Neural cell (in vitro differentiated cells): Measurements from ENCODE around the gene SLC13A2. TPM values are rescaled to one million over a fixed set of nuclear protein-coding genes. Genes with fewer than 3 reads are reported as not detected.
"Not testable (repeated sequence)": the region's sequence is repeated elsewhere in the genome, so short reads cannot be mapped to it uniquely, and the experiment has no call there.

Source experiments
- H2AFZ ChIP-seq: fragments of 200-600, 300-800 bp; sonication (generic), shearing (Covaris generic); 2 replicates; pipeline ENCODE4 v1.6.0; 2014; ENCODE audit warnings: low read depth, mild to moderate bottlenecking, antibody characterized with exemption, low read length, moderate library complexity
- H3F3A ChIP-seq: fragments of 200-600 bp; shearing (Covaris generic); 2 replicates; pipeline ENCODE4 v1.6.1; 2016; ENCODE audit warnings: mild to moderate bottlenecking, moderate library complexity, mixed read lengths, antibody characterized with exemption, low read length; ENCODE audit not compliant: insufficient read depth, poor library complexity, severe bottlenecking
- H3K27ac ChIP-seq: fragments of 200-600, 300-800 bp; sonication (generic), shearing (Covaris generic); 2 replicates; pipeline ENCODE4 v1.5.1; 2014; ENCODE audit warnings: mild to moderate bottlenecking, low read length, moderate library complexity
- H3K27me3 ChIP-seq: fragments of 300-800, 200-600 bp; sonication (generic), shearing (Covaris generic); 2 replicates; pipeline ENCODE4 v1.6.0; 2014; ENCODE audit warnings: mild to moderate bottlenecking, low read depth, low read length, moderate library complexity; ENCODE audit not compliant: insufficient read depth
- H3K36me3 ChIP-seq: fragments of 300-800, 200-600 bp; sonication (generic), shearing (Covaris generic); 2 replicates; pipeline ENCODE4 v1.5.1; 2014; ENCODE audit warnings: mild to moderate bottlenecking, antibody characterized with exemption, low read length, moderate library complexity; ENCODE audit not compliant: insufficient read depth
- H3K4me2 ChIP-seq: fragments of 300-800, 200-600 bp; sonication (generic), shearing (Covaris generic); 2 replicates; pipeline ENCODE4 v1.6.0; 2014; ENCODE audit warnings: mild to moderate bottlenecking, low read length
- H3K4me3 ChIP-seq: fragments of 300-800, 200-600 bp; sonication (generic), shearing (Covaris generic); 2 replicates; pipeline ENCODE4 v1.5.1; 2014; ENCODE audit warnings: mild to moderate bottlenecking, low read length, moderate library complexity
- H3K79me2 ChIP-seq: fragments of 200-600 bp; shearing (Covaris generic); replicated peaks from 2 replicates; pipeline ENCODE4 v1.6.0; 2014; ENCODE audit warnings: mild to moderate bottlenecking, low read length, moderate library complexity; ENCODE audit not compliant: insufficient read depth
- H3K9ac ChIP-seq: fragments of 300-800, 200-600 bp; sonication (generic), shearing (Covaris generic); 2 replicates; pipeline ENCODE4 v1.6.1; 2016; ENCODE audit warnings: mild to moderate bottlenecking, low read length, mixed read lengths
- H3K9me2 ChIP-seq: fragments of 200-600 bp; shearing (Covaris generic); 2 replicates; pipeline ENCODE4 v1.6.1; 2016; ENCODE audit warnings: mild to moderate bottlenecking, low read length, mixed read lengths; ENCODE audit not compliant: insufficient read depth
- H3K9me3 ChIP-seq: fragments of 200-600, 300-800 bp; sonication (generic), shearing (Covaris generic); 2 replicates; pipeline ENCODE4 v1.6.1; 2016; ENCODE audit warnings: mild to moderate bottlenecking, mixed run types, low read length, moderate library complexity, mixed read lengths
- H4K20me1 ChIP-seq: fragments of 200-600 bp; shearing (Covaris generic); 2 replicates; pipeline ENCODE4 v1.6.1; 2016; ENCODE audit warnings: mild to moderate bottlenecking, mixed run types; ENCODE audit not compliant: insufficient read depth
- EP300 ChIP-seq: fragments of 450-650 bp; conservative IDR thresholded peaks from 2 replicates; pipeline ENCODE4 v1.6.1; 2014; ENCODE audit warnings: antibody characterized with exemption, mild to moderate bottlenecking, moderate library complexity; ENCODE audit not compliant: poor library complexity, severe bottlenecking
- EZH2 ChIP-seq: fragments of 200-600, 300-800 bp; shearing (Covaris generic), sonication (generic); IDR thresholded peaks from 2 replicates; pipeline ENCODE4 v1.6.1; 2014; ENCODE audit warnings: antibody characterized with exemption, low read length, borderline replicate concordance, mild to moderate bottlenecking; ENCODE audit not compliant: insufficient read depth, poor library complexity, severe bottlenecking
- MXI1 ChIP-seq: fragments of 450-650 bp; conservative IDR thresholded peaks from 2 replicates; pipeline ENCODE4 v1.6.1; 2014; ENCODE audit warnings: antibody characterized with exemption, mild to moderate bottlenecking; ENCODE audit not compliant: poor library complexity, severe bottlenecking
- POLR2AphosphoS5 ChIP-seq: IDR thresholded peaks from 2 replicates; pipeline ENCODE4 v1.6.1; 2012
- RAD21 ChIP-seq: fragments of 450-650 bp; conservative IDR thresholded peaks from 2 replicates; pipeline ENCODE4 v1.6.1; 2014; ENCODE audit warnings: antibody characterized with exemption, mild to moderate bottlenecking, moderate library complexity
- SMC3 ChIP-seq: fragments of 450-650 bp; conservative IDR thresholded peaks from 2 replicates; pipeline ENCODE4 v1.6.1; 2014; ENCODE audit warnings: antibody characterized with exemption, mild to moderate bottlenecking, moderate library complexity; ENCODE audit not compliant: poor library complexity
- TAF1 ChIP-seq: IDR thresholded peaks from 2 replicates; pipeline ENCODE4 v1.6.1; 2012; ENCODE audit warnings: low read depth
- polyA plus RNA-seq: library from polyadenylated mRNA; depleted of rRNA; stranded (reverse); fragments of >200 nt; gene quantifications from 2 replicates; pipeline ENCODE4 v1.2.3, GENCODE V29; 2014
- TF ChIP-seq, protein P1 (sequence below): fragments of 450-650 bp; IDR thresholded peaks from 2 replicates; pipeline ENCODE4 v1.5.1; 2014; ENCODE audit warnings: antibody characterized with exemption, mild to moderate bottlenecking, moderate library complexity; ENCODE audit not compliant: poor library complexity, severe bottlenecking
- TF ChIP-seq, protein P2 (sequence below): IDR thresholded peaks from 2 replicates; pipeline ENCODE4 v1.6.1; 2012; ENCODE audit warnings: borderline replicate concordance

SLC13A2 gene
- polyA plus RNA-seq, 1 donor from 2014 or later = not detected

DNA sequence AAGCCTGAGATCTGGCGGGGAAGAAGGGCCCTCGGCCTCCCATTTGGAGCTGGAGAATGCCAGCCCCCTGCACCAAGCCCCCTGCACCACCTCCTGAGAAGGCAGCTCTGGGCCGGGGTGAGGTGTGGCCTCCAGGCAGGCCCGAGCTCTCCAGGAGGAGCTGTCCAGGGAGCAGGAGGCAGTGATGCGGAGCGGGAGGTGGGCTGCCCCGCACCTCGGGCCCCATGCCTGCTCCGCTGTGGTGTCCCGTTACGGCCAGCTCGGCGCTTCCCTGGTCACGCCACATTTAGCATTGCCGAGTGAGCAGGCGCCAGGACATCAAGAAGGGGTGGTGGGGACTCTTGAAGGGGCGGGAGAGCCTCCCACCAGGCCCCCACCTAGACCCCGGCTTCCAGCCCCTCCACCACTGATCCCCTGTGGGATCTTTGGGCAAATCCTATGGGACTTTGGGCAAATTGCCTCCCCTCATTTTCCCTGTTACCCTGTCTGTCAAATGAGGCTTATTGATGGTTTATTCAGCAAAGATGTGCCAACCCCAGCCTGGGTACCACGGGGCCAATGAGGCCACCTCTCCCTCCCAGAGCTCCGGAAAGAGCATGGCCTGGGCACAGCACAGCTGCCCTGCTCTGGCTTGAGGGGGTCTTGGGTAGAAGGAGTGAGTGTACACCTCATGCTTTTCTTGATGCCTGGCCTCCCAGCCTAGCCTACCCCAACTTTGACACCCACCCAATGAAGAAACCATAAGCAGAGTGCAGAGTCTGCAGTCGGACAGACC, 48.1 kb downstream of the SLC13A2 start:
- Histone ChIP-seq H4K20me1 (no peaks in the 10 kb centered on the region), H3K79me2 (no peaks in the 10 kb centered on the region), H3F3A (no peaks in the 10 kb centered on the region), H3K4me2 (no peak overlapping the region), H3K4me3 (no peak overlapping the region), H3K9ac (no peak overlapping the region), H3K36me3 (no peaks in the 10 kb centered on the region), H3K9me3 (no peaks in the 10 kb centered on the region), H3K27me3 (no peaks in the 10 kb centered on the region), H3K9me2 (no peaks in the 10 kb centered on the region), H2AFZ (no peak overlapping the region), H3K27ac (no peak overlapping the region)
- TF ChIP-seq, protein P1, sequence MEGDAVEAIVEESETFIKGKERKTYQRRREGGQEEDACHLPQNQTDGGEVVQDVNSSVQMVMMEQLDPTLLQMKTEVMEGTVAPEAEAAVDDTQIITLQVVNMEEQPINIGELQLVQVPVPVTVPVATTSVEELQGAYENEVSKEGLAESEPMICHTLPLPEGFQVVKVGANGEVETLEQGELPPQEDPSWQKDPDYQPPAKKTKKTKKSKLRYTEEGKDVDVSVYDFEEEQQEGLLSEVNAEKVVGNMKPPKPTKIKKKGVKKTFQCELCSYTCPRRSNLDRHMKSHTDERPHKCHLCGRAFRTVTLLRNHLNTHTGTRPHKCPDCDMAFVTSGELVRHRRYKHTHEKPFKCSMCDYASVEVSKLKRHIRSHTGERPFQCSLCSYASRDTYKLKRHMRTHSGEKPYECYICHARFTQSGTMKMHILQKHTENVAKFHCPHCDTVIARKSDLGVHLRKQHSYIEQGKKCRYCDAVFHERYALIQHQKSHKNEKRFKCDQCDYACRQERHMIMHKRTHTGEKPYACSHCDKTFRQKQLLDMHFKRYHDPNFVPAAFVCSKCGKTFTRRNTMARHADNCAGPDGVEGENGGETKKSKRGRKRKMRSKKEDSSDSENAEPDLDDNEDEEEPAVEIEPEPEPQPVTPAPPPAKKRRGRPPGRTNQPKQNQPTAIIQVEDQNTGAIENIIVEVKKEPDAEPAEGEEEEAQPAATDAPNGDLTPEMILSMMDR = no peak
- TF ChIP-seq POLR2AphosphoS5 = no peak
- no peak for TF ChIP-seq EZH2
- no peak for TF ChIP-seq EP300
- no peak for TF ChIP-seq RAD21
- TF ChIP-seq, protein P2, sequence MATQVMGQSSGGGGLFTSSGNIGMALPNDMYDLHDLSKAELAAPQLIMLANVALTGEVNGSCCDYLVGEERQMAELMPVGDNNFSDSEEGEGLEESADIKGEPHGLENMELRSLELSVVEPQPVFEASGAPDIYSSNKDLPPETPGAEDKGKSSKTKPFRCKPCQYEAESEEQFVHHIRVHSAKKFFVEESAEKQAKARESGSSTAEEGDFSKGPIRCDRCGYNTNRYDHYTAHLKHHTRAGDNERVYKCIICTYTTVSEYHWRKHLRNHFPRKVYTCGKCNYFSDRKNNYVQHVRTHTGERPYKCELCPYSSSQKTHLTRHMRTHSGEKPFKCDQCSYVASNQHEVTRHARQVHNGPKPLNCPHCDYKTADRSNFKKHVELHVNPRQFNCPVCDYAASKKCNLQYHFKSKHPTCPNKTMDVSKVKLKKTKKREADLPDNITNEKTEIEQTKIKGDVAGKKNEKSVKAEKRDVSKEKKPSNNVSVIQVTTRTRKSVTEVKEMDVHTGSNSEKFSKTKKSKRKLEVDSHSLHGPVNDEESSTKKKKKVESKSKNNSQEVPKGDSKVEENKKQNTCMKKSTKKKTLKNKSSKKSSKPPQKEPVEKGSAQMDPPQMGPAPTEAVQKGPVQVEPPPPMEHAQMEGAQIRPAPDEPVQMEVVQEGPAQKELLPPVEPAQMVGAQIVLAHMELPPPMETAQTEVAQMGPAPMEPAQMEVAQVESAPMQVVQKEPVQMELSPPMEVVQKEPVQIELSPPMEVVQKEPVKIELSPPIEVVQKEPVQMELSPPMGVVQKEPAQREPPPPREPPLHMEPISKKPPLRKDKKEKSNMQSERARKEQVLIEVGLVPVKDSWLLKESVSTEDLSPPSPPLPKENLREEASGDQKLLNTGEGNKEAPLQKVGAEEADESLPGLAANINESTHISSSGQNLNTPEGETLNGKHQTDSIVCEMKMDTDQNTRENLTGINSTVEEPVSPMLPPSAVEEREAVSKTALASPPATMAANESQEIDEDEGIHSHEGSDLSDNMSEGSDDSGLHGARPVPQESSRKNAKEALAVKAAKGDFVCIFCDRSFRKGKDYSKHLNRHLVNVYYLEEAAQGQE = no peak
- no peak for TF ChIP-seq SMC3
- no peak for TF ChIP-seq MXI1
- no peak for TF ChIP-seq TAF1

DNA sequence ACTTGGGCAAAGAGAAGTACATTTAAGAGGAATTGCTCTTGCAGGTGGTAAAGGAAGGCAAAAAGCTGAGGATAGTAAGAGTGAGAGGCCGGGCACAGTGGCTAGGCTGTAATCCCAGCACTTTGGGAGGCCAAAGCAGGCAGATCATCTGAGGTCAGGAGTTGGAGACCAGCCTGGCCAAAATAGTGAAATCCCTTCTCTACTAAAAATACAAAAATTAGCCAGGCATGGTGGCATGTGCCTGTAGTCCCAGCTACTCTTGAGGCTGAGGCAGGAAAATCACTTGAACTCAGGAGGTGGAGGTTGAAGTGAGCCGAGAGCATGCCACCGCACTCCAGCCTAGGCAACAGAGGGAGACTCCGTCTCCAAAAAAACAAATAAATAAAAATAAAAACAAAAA, 48.8 kb downstream of the SLC13A2 start:
- H3K4me3 ChIP-seq, H2AFZ ChIP-seq, H3K27ac ChIP-seq, H3K4me2 ChIP-seq, H3K9me2 ChIP-seq, H3K79me2 ChIP-seq, H3K9me3 ChIP-seq, H3F3A ChIP-seq, H3K9ac ChIP-seq, H3K27me3 ChIP-seq, H4K20me1 ChIP-seq, H3K36me3 ChIP-seq: not testable (repeated sequence)
